Measurements from ENCODE around the gene TOPBP1. TPM values are rescaled to one million over a fixed set of nuclear protein-coding genes. Genes with fewer than 3 reads are reported as not detected.
"Not testable (repeated sequence)": the region's sequence is repeated elsewhere in the genome, so short reads cannot be mapped to it uniquely, and the experiment has no call there.

The TOPBP1 gene
- total RNA-seq, 2 experiments from 2014 or later = 29.1 to 32.4 TPM

DNA sequence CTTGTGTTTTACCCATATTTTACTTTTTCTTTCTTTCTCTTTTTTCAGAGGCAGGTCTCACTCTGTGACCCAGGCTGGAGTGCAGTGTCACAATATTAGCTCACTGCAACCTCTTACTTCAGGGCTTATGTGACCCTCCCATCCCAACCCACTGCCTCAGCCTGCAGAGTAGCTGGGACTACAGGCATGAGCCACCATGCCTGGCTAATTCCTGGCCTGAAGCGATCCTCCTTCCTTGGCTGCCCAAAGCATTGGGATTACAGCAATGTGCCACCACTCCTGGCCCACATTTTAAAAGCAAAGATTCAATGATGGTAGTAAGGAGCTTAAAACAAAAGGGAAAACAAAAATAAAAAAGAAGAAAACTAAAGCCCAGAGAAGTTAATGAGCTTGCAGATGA is 99.4 kb downstream of the TOPBP1 start:
- Mint-ChIP-seq H3K27ac (no peak overlapping the region), H3K9me3 (no peaks in the 10 kb centered on the region), H3K36me3 (ENCODE audit: low read depth) (no peaks in the 10 kb centered on the region), H3K4me3 (no peak overlapping the region), H3K4me1 (ENCODE audit: low read depth) (no peaks in the 10 kb centered on the region), H3K27me3 (no peaks in the 10 kb centered on the region)
- DNase-seq (no peak), ATAC-seq (ENCODE audit: poor library complexity) (no peak)
- ChIA-PET CTCF (no interaction called here), POLR2A (interaction anchor here (0.6 to 2.7 kb wide), 2 partner anchors 11 to 16 kb away, joined by 3 to 12 read pairs; partner anchors contain the start of gene CDV3)
- Histone ChIP-seq H3K9me3 (ENCODE audit: control insufficient read depth in 1 of 2, insufficient read depth in 1 of 2, low read length in 2 of 2) (peaks cover 0 to 3% of the 10 kb centered on the region in 2 experiments), H3K27ac (ENCODE audit: low read depth in 1 of 2, low read length in 2 of 2) (no peak overlapping the region), H3K4me1 (ENCODE audit: insufficient read depth, low read length) (no peaks in the 10 kb centered on the region), H3K4me3 (ENCODE audit: low read length) (no peak overlapping the region), H3K36me3 (ENCODE audit: insufficient read depth, low read length) (no peaks in the 10 kb centered on the region), H3K27me3 (ENCODE audit: control insufficient read depth in 1 of 2, insufficient read depth in 2 of 2, low read length in 2 of 2) (no peaks in the 10 kb centered on the region)
- intact Hi-C loops (cut with DNase I, micrococcal nuclease) = no loop called here
- TF ChIP-seq, protein P1, sequence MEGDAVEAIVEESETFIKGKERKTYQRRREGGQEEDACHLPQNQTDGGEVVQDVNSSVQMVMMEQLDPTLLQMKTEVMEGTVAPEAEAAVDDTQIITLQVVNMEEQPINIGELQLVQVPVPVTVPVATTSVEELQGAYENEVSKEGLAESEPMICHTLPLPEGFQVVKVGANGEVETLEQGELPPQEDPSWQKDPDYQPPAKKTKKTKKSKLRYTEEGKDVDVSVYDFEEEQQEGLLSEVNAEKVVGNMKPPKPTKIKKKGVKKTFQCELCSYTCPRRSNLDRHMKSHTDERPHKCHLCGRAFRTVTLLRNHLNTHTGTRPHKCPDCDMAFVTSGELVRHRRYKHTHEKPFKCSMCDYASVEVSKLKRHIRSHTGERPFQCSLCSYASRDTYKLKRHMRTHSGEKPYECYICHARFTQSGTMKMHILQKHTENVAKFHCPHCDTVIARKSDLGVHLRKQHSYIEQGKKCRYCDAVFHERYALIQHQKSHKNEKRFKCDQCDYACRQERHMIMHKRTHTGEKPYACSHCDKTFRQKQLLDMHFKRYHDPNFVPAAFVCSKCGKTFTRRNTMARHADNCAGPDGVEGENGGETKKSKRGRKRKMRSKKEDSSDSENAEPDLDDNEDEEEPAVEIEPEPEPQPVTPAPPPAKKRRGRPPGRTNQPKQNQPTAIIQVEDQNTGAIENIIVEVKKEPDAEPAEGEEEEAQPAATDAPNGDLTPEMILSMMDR (IDR thresholded peaks at IDR 0.05) = no peak

DNA sequence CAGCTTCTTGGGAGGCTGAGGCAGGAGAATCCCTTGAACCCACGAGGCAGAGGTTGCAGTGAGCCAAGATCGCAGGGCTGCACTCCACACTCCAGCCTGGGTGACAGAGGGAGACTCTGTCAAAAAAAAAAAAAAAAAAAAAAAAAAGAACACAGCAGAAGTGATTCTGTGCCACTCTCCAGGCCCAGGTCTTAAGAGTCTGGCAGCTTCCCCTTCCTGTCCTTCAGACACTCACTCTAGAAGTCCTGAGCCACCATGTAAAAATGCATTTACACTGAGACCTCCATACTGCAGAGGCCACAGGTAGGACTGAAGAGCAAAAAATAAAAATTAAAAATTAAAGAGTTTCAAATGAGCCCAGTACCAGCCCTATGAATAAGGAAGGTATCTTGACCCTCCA is 100.1 kb downstream of the TOPBP1 start:
- Mint-ChIP-seq H3K27me3 (no peaks in the 10 kb centered on the region), H3K36me3 (ENCODE audit: low read depth) (no peaks in the 10 kb centered on the region), H3K27ac (no peak overlapping the region), H3K4me3 (no peak overlapping the region), H3K4me1 (ENCODE audit: low read depth) (no peaks in the 10 kb centered on the region), H3K9me3 (no peaks in the 10 kb centered on the region)
- Histone ChIP-seq H3K4me3 (ENCODE audit: low read length) (no peak overlapping the region), H3K27ac (ENCODE audit: low read depth in 1 of 2, low read length in 2 of 2) (no peak overlapping the region), H3K36me3 (ENCODE audit: insufficient read depth, low read length) (no peaks in the 10 kb centered on the region), H3K27me3 (ENCODE audit: control insufficient read depth in 1 of 2, insufficient read depth in 2 of 2, low read length in 2 of 2) (no peaks in the 10 kb centered on the region), H3K9me3 (ENCODE audit: control insufficient read depth in 1 of 2, insufficient read depth in 1 of 2, low read length in 2 of 2) (peaks cover 0 to 3% of the 10 kb centered on the region in 2 experiments), H3K4me1 (ENCODE audit: insufficient read depth, low read length) (no peaks in the 10 kb centered on the region)
- TF ChIP-seq, protein P1 (IDR thresholded peaks at IDR 0.05) = no peak
- ChIA-PET POLR2A (interaction anchor here (0.6 to 2.7 kb wide), 2 partner anchors 11 to 15 kb away, joined by 3 to 12 read pairs; partner anchors contain the start of gene CDV3), CTCF (interaction anchor here (0.7 kb wide), 1 partner anchor 13 kb away, joined by 3 read pairs; no protein-coding TSS in a partner anchor)
- DNase-seq = no peak
- intact Hi-C loops (cut with DNase I, micrococcal nuclease) = no loop called here
- ATAC-seq (ENCODE audit: poor library complexity) = no peak

DNA sequence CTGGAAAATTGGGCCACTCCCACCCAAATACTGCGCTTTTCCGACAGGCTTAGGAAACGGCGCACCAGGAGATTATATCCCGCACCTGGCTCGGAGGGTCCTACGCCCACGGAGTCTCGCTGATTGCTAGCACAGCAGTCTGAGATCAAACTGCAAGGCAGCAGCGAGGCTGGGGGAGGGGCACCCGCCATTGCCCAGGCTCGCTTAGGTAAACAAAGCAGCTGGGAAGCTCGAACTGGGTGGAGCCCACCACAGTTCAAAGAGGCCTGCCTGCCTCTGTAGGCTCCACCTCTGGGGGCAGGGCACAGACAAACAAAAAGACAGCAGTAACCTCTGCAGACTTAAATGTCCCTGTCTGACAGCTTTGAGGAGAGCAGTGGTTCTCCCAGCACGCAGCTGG is 110.2 kb downstream of the TOPBP1 start:
- H3K4me3 Mint-ChIP-seq; CTCF ChIA-PET; DNase-seq; ATAC-seq (ENCODE audit: poor library complexity); H3K4me1 ChIP-seq (ENCODE audit: insufficient read depth, low read length); H3K9me3 Mint-ChIP-seq; H3K27me3 ChIP-seq (ENCODE audit: control insufficient read depth in 1 of 2, insufficient read depth in 2 of 2, low read length in 2 of 2); H3K27me3 Mint-ChIP-seq; H3K36me3 ChIP-seq (ENCODE audit: insufficient read depth, low read length); H3K36me3 Mint-ChIP-seq (ENCODE audit: low read depth); H3K27ac Mint-ChIP-seq; intact Hi-C loops (cut with DNase I, micrococcal nuclease); H3K4me1 Mint-ChIP-seq (ENCODE audit: low read depth); POLR2A ChIA-PET; H3K27ac ChIP-seq (ENCODE audit: low read depth in 1 of 2, low read length in 2 of 2); H3K9me3 ChIP-seq (ENCODE audit: control insufficient read depth in 1 of 2, insufficient read depth in 1 of 2, low read length in 2 of 2); H3K4me3 ChIP-seq (ENCODE audit: low read length): not testable (repeated sequence)

Other genes with a start within 250 kb of the TOPBP1 start
- 100 to 1,000 TPM; 206 to 228 TPM for gene CDV3, start 88.3 kb downstream of the TOPBP1 start, total RNA-seq
- under 1 TPM; 0.30 to 0.34 TPM for gene TF, start 84.5 kb upstream of the TOPBP1 start, total RNA-seq
- gene SRPRB, start 143.9 kb upstream of the TOPBP1 start, total RNA-seq = 10 to 100 TPM; 19.1 to 19.9 TPM
- not detected for gene RAB6B, start 233.9 kb upstream of the TOPBP1 start, total RNA-seq

Data from CD4-positive, alpha-beta T cell (primary cell).